Measurements from ENCODE around the gene SIX5.

SIX5 gene

GRCh38 chr19:45778010-45778661 lies 9.1 kb upstream of the SIX5 start:
- no peak for DNase-seq (ENCODE audit: extremely low spot score, insufficient read length, low read depth)
- no peak for FAIRE-seq

DNA sequence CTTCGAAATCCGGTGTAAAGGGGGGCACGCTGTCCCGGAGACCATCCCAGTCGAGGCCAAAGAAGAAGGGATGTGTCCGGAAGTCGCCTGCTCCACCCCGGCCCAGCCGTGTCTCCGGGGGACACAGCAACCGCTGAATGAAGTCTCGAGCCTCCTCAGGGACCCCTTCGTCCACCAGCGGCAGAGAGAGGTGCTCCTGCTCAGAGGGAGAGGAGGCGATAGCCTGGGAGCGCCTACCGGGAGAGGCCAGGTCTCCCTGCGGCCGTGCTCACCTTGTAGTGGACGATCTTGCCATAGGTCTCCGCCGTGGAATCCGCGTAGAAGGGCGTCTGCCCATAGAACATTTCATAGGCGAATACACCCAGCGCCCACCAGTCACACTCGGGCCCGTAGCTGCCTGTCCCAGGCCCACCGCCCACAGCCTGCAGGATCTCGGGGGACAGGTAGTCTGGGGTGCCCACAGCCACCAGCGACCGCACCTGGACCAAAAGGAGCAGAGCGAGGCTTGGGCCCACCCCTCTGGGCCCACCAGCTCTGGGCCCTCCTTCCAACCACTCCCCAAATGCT lies 8.4 kb upstream of the SIX5 start:
- FAIRE-seq (no peak), DNase-seq (ENCODE audit: extremely low spot score, insufficient read length, low read depth) (no peak)

DNA sequence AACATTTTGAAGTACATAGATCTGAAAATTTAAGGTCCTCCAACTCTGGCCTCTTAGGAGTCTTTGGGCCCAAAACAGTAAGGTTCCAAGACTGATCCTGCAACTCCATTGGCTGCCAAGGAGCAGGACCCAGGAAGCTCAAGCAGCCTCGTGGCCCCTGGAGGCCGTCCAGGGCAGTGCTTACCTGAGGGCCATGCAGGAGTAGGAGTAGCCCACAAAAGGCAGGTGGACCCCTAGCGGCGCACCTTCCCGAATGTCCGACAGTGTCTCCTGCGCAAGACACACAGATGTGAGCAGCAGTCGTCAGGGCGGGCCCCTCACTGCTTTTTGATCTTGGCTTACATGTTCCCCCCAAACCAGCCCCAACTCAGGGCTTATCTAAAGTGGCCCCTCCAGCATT lies 5.7 kb upstream of the SIX5 start:
- FAIRE-seq (no peak), DNase-seq (ENCODE audit: extremely low spot score, insufficient read length, low read depth) (no peak)

DNA sequence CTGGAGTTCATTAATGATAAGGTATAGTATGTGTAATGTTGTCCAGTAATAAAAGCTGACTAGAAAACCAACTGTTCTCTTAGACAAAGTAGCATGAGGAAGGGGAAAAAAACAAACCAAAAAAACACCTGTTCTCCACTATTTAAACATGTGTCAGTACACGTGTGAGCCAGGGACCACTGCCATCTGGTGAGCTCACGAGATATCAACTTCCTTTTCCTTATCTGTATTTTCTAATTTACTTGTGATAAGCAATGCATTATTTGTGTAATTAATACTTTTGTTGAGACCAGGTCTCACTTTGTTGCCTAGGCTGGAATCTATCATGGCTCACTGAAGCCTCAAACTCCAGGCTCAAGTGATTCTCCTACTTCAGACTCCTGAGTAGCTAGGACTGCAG lies 4.3 kb upstream of the SIX5 start:
- no peak for FAIRE-seq
- no peak for DNase-seq (ENCODE audit: extremely low spot score, insufficient read length, low read depth)

- FAIRE-seq: no peak
- no peak for DNase-seq (ENCODE audit: extremely low spot score, insufficient read length, low read depth)
Measured at GRCh38 chr19:45772912-45773311, 3.9 kb upstream of the SIX5 start.

DNA sequence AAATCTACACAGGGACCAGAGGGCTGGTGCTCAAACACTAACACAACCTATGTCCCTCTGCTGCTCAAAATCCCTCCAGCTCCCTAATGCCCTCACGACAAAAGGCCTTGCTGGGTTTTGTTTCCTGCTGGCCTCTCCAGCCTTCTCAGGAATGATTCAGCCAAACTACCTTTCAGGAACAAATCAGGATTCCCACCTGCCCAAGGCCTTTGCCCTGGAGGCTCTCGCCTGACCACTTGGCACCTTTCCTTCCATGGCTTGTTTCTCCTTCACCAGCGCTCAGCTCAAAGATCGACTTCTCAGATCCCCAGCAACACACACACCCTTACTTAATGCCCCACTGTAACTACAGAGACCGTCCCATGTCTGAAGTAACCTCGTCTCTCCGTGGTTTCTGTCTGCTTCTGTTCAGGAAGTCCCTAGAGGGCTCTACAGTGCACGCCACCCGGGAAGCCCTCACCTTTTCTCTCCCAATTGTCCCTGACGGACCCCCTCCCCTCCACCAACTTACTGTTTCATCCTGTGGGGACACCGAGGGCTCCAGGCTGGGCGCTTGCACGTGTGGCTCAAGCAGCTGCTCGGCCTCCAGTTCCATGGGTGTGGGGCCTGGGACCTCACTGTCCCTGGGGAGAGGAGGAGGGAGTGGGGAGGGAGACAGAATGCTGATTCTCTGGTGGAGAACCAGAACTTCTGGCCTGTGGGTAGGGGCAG lies 3.2 kb upstream of the SIX5 start:
- DNase-seq (ENCODE audit: extremely low spot score, insufficient read length, low read depth) (no peak), FAIRE-seq (no peak)

- no peak for DNase-seq (ENCODE audit: extremely low spot score, insufficient read length, low read depth)
- FAIRE-seq: no peak
Measured at GRCh38 chr19:45771311-45771933, 2.4 kb upstream of the SIX5 start.

DNA sequence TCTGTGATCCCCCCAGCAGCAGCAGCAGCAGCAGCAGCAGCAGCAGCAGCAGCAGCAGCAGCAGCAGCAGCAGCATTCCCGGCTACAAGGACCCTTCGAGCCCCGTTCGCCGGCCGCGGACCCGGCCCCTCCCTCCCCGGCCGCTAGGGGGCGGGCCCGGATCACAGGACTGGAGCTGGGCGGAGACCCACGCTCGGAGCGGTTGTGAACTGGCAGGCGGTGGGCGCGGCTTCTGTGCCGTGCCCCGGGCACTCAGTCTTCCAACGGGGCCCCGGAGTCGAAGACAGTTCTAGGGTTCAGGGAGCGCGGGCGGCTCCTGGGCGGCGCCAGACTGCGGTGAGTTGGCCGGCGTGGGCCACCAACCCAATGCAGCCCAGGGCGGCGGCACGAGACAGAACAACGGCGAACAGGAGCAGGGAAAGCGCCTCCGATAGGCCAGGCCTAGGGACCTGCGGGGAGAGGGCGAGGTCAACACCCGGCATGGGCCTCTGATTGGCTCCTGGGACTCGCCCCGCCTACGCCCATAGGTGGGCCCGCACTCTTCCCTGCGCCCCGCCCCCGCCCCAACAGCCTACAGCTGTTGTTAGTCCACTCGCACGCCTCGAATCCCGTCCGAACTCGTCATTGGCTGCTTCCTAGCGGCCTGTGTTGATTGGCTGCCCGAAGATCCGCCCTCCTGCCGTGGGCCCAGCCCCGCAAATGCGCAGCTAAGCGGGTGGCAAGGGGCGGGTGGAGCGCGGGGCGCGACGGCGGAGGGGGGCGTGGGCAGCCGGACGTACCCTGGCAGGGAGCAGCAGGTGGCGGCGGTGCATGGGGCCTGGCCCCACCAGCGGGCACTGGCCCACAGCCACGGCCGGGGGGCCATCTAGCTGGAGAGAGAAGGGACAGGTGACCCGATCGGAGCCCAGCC lies 1.4 kb upstream of the SIX5 start:
- FAIRE-seq (peak; percentile 99), DNase-seq (ENCODE audit: extremely low spot score, insufficient read length, low read depth) (peak; percentile 79)

GRCh38 chr19:45769821-45770191 lies 754 bp upstream of the SIX5 start:
- no peak for FAIRE-seq

GRCh38 chr19:45768655-45768983 lies 433 bp downstream of the SIX5 start:
- FAIRE-seq: no peak

More at GRCh38 chr19:45769821-45770191, 754 bp upstream of the SIX5 start:
- no peak for DNase-seq (ENCODE audit: extremely low spot score, insufficient read length, low read depth)

GRCh38 chr19:45767881-45768654 lies 984 bp downstream of the SIX5 start:
- no peak for DNase-seq (ENCODE audit: extremely low spot score, insufficient read length, low read depth)
- no peak for FAIRE-seq

More at GRCh38 chr19:45768655-45768983, 433 bp downstream of the SIX5 start:
- no peak for DNase-seq (ENCODE audit: extremely low spot score, insufficient read length, low read depth)

GRCh38 chr19:45767410-45767880 lies 1.6 kb downstream of the SIX5 start:
- FAIRE-seq (no peak), DNase-seq (ENCODE audit: extremely low spot score, insufficient read length, low read depth) (no peak)

DNA sequence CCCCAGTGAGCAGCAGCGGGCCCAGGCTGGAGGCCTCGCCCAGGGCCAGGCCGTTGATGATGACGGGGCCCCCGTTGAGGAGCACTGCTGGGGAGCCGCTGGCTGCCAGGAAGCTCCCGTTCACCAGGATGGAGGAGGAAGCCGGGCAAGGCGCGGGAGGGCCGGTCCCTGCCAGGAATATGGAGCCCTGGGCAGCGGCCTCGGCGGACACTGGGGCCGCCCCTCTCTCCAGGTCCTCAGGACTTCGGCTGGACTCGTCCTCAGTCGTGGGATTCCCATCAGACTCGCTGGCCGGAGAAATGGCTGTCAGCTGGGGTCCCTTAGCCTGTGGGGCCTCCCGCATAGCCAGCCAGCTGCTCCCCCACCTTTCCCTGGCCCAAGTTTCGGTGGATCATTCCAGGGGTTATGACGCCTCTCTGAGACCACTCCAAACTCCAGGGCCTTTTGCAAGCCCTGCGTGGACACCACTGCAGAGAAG lies 2.1 kb downstream of the SIX5 start:
- DNase-seq (ENCODE audit: extremely low spot score, insufficient read length, low read depth) (no peak), FAIRE-seq (no peak)

DNA sequence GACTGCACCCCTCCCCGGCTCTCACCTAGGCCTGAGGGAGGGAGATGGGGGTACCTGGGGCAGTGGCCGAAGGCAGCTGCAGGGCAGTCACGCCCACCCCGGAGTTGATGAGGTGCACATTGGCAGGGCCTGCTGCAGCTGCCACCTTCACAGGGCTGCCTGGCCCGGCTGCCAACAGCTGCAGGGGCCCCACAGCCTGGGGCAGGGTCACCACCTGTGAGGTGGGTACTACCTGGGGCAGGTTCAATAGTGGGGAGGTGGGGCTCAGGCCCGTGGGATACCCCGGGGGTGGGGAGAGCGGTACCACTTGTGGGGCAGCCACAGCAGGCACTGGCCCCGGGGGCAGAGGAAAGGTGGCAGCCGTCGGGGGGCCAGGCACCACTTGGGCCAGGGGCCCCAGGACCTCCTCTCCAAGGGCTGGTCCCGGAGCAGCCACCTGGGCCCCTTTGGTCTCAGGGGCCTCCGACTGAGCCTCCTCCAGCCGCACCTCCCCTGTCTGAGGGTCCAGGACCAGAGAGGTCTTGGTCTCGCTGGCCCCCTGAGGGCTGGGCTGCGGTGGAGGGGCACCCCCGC lies 2.7 kb downstream of the SIX5 start:
- DNase-seq (ENCODE audit: extremely low spot score, insufficient read length, low read depth) (no peak), FAIRE-seq (no peak)

DNA sequence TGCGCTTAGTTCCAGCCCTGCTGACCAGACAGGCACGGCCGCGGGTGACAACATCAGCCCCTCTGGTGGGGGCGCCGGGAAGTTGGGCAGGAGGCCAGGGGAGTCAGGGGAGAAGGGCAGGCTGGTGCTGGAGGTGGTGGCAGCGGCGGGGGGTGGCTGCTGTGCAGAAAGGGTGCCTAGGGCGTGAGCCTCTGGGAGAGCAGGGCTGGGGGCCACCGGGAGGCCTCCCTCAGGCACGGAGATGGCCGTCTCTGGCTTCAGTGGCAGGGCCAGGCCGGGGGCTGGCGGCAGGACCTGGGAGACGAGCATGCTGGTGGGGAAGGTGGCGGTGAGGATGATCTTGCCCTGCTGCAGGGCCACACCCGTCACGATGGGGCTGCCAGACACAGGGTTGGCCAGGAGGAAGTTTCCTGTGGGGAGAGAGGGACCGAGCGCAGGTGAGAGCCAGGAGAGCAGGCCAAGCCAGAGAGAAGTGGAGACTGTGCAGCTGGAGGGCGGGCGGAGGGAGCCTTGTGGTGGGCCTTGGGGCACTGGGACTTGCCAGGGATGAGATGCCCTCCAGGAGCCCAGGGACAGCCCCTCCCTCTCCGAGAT lies 3.3 kb downstream of the SIX5 start:
- FAIRE-seq (no peak), DNase-seq (ENCODE audit: extremely low spot score, insufficient read length, low read depth) (no peak)

DNA sequence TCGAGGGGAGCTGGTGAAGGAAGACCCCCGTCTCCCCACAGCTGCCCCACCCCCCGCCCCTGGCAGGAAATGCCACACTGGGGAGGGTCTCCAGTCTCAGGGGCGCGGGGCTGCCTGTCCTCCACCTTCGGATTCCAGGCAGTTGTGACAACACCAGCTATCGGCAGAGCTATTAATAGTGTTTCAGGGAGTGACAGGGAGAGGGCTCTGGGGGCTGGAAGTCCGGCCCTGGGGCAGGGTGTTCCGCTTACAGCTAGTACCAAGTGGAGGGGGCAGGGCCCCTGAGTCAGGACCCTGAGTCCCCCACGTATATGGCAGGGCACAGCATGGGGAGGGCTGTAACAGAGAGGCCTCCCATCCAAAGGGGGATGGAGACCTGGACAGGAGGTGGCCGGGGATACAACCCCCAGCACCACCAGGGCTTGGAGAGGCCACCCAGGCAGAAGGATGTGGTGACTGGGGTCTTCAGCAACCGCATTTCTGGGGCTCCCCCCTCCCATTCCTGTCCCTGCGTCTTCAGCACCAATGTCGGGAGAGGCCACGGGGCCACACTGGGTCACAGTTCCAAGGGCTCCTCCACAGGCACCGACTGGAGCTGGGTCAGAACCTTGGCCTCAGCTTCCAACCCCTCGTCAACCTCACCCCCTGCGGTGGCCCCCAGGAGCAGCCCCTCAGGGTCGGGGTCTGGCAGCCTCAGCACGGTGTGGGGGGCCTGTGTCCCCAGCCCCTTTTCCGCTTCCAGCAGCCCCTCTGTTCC lies 3.9 kb downstream of the SIX5 start:
- FAIRE-seq: no peak
- no peak for DNase-seq (ENCODE audit: extremely low spot score, insufficient read length, low read depth)

GRCh38 chr19:45764475-45764874 lies 4.6 kb downstream of the SIX5 start:
- FAIRE-seq (no peak), DNase-seq (ENCODE audit: extremely low spot score, insufficient read length, low read depth) (no peak)

Measured in GM18507 (cell line).